Stimulated activated CD8-positive, alpha-beta memory T cell treated with anti-CD3 and anti-CD28 coated beads, Interleukin-7, amount 100 ng/mL, for 4 hours (primary cell): Measurements from ENCODE around the gene AKR1B1.
A peak's percentile ranks its signal among the peaks of the same experiment; 100 is the strongest.

Experiments
- DNase-seq, 2 donors: peaks; one replicate each; pipeline ENCODE4 v3.0.0-alpha.2; 2020; ENCODE audit warnings: low read depth in 2 of 2

The AKR1B1 gene

GRCh38 chr7:134444198-134444960 is 14.5 kb downstream of the AKR1B1 start:
- no peak for DNase-seq

- DNase-seq: no peak
Measured at GRCh38 chr7:134443396-134444070, 15.4 kb downstream of the AKR1B1 start.

- no peak for DNase-seq
Measured at GRCh38 chr7:134442441-134443220, 16.3 kb downstream of the AKR1B1 start.

GRCh38 chr7:134441264-134441663 is 17.6 kb downstream of the AKR1B1 start:
- DNase-seq: no peak

GRCh38 chr7:134440476-134440875 is 18.4 kb downstream of the AKR1B1 start:
- no peak for DNase-seq

- no peak for DNase-seq
Measured at GRCh38 chr7:134440067-134440466, 18.8 kb downstream of the AKR1B1 start.

GRCh38 chr7:134438946-134439345 is 20.0 kb downstream of the AKR1B1 start:
- no peak for DNase-seq

GRCh38 chr7:134435161-134435920 is 23.6 kb downstream of the AKR1B1 start:
- DNase-seq: no peak

DNA sequence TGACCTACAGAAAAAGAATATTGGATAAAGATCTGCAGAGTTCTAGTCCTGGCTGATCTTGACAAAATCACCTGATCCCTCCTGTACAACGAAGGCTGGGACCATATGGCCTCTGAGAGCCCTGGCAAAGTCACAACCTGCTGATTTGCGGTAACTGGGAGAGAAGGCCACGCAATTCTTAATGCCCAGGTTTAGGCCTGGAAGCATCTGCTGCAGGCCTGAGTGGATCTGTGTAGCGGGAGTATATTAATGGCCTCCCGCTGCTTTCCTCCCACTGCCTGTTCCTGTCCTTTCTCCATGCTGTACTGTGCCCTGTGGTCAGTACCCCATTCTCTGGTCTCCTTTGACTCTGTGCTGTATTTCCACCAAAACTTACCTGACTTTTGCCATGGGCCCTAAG is 24.2 kb downstream of the AKR1B1 start:
- no peak for DNase-seq

GRCh38 chr7:134433430-134433829 is 25.5 kb downstream of the AKR1B1 start:
- no peak for DNase-seq

DNA sequence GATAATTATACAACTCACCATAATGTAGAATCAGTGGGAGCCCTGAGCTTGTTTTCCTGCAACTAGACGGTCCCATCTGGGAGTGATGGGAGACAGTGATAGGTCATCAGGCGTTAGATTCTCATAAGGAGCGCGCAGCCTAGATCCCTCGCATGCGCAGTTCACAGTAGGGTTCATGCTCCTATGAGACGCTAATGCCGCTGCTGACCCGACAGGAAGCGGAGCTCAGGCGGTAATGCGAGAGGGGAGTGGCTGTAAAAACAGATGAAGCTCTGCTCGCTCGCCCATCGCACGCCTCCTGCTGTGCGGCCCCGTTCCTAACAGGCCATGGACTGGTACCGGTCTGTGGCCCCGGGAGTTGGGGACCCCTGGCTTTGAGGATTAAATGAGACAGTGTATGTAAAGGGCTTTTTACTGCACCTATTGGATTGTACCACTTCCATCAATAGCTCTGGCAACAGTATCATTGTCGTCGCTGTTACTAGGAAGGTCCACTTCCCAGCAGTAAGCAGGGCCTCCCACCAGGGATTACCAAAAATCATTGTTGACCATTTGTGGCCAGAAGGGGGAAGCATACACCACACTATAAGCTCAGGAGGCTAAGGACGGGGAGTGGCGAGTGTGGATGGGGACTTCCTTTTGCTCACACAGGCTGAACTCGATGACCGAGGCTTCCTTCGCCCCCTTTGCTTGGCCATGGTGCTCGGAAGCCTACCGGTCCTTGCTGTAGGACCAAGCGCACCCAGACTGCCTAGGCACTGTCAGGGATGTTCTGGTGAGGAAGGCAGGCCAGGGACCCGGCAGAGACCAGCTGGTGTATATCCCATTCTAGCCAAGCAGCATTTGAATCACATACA is 26.4 kb downstream of the AKR1B1 start:
- DNase-seq: peak; percentile 57 to 66

- no peak for DNase-seq
Measured at GRCh38 chr7:134431815-134432214, 27.1 kb downstream of the AKR1B1 start.

DNA sequence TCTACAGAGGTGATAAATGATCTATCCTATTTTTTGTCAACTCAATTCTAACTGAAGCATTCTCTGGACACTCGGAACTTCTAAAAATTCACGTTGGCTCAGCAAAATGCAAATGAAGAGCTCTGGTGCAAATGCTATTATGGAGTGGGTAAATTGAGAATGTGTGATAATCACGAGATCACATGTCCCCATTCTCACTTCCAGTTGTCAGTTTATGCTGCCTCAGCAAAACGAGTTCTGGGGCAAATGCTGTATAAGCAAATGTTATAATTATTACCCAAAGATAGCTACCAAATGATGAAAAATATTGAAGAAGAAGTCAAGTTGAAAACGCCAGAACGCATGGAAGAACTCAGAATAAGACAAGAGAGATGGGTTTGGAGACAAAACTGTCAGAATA is 29.4 kb downstream of the AKR1B1 start:
- DNase-seq: no peak

GRCh38 chr7:134428942-134429341 is 30.0 kb downstream of the AKR1B1 start:
- DNase-seq: no peak

GRCh38 chr7:134427896-134428295 is 31.0 kb downstream of the AKR1B1 start:
- DNase-seq: no peak

- DNase-seq: no peak
Measured at GRCh38 chr7:134425777-134426176, 33.1 kb downstream of the AKR1B1 start.

- no peak for DNase-seq
Measured at GRCh38 chr7:134422638-134423037, 36.3 kb downstream of the AKR1B1 start.

DNA sequence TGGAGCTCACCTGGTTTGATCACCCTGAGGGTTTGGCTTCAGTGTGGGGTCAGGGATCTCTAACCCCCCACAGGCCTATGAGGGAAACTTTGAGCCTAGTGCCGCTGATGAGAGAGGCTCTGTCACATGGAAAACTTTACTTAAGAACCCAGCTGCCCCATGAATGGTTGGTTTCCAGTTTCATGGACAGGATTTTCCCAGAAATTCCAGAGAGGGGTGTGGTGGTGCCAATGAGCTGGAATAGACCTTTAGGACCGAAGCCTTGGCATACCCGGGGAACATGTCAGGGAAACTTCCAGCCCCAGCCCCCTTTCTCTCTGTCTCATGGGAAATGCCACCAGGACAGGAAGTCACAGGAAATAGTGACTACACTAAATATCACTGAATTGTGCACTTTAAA is 36.9 kb downstream of the AKR1B1 start:
- no peak for DNase-seq

DNA sequence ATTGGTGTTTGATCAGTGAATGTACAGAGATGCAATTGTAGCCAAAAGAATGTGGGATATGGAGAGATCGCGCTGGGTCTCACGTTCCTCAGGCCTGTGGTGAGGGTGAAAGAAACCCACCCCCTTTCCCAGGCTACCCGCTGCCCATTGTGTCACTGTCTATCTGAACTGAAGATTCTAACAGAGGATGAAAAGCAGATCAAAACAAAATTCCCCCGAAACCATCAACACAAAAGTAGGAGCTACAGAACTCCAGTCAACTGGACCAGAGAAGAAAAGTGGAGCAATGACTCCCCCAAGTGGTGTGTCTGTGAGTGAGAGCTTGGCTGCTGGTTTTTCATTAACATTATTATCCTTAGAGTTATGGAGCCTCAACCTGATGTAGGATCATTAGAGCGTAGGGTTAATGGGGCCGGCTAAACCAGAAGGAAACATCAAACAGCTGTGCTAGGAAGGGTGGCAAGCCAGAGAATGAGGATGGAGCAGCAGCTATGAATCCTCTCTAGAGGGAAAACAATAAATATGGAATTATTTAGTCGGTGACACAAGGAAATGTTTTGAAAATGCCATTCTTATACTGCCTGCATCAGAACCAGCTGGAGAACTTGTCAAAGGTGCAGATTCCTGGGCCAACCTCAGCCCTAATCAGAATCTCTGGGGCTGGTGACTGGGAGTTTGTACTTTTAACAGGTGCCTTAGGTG is 38.3 kb downstream of the AKR1B1 start:
- DNase-seq: no peak

- DNase-seq: no peak
Measured at GRCh38 chr7:134419875-134420274, 39.0 kb downstream of the AKR1B1 start.
